Sigmoid colon (tissue), 4 donors: Measurements from ENCODE around the gene XRN2.

ENCODE experiments used
- POLR2AphosphoS5 ChIP-seq, 4 donors: sonication (generic); formaldehyde crosslinking; IDR thresholded peaks; one replicate each; pipeline ENCODE4 v1.6.1; 2017; ENCODE audit warnings: antibody characterized with exemption in 4 of 4
- TF ChIP-seq, protein P1 (sequence below), 4 experiments: fragments of 450-650 bp in 3 of 4; fragments of 200-600 bp in 1 of 4; IDR thresholded peaks; one replicate each; pipeline ENCODE4 v1.5.1; 2016 to 2019; ENCODE audit warnings: antibody characterized with exemption in 4 of 4, mild to moderate bottlenecking in 3 of 4, moderate library complexity in 2 of 4

DNA sequence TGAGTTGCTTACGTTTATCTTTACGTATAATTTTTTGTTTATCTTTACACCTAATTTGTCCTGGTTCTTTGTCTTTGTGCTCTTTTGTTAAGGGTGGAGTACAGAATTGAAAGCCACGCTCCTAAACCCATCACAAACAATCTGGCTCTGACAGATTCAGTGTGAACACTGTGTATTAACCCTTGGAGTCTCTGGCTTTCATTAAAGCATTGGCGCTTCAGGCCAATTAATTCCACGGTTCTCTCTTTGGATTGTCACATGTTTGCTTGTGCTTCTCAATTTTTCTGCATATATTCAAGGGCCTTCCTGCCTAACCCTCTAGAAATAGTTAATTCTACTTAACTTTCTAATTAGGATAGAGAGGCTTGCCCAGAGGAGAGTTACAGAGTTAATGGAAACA, 55.6 kb downstream of the XRN2 start:
- TF ChIP-seq, protein P1, sequence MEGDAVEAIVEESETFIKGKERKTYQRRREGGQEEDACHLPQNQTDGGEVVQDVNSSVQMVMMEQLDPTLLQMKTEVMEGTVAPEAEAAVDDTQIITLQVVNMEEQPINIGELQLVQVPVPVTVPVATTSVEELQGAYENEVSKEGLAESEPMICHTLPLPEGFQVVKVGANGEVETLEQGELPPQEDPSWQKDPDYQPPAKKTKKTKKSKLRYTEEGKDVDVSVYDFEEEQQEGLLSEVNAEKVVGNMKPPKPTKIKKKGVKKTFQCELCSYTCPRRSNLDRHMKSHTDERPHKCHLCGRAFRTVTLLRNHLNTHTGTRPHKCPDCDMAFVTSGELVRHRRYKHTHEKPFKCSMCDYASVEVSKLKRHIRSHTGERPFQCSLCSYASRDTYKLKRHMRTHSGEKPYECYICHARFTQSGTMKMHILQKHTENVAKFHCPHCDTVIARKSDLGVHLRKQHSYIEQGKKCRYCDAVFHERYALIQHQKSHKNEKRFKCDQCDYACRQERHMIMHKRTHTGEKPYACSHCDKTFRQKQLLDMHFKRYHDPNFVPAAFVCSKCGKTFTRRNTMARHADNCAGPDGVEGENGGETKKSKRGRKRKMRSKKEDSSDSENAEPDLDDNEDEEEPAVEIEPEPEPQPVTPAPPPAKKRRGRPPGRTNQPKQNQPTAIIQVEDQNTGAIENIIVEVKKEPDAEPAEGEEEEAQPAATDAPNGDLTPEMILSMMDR (IDR thresholded peaks at IDR 0.05) = no peak
- no peak for TF ChIP-seq POLR2AphosphoS5 (IDR thresholded peaks at IDR 0.05)
